Colonic mucosa (tissue), 4 donors: ENCODE measurements around the gene NF2. TPM values are rescaled to one million over a fixed set of nuclear protein-coding genes. Genes with fewer than 3 reads are reported as not detected.

Experiments
- DNase-seq: peaks from one replicate; pipeline ENCODE4 v3.0.0-alpha.2; 2020
- H3K27ac ChIP-seq: fragments of 200-600 bp; one replicate; pipeline ENCODE4 v1.8.0; 2021
- H3K27me3 ChIP-seq: fragments of 200-600 bp; one replicate; pipeline ENCODE4 v1.8.0; 2021
- H3K36me3 ChIP-seq: fragments of 200-600 bp; one replicate; pipeline ENCODE4 v1.8.0; 2021
- H3K4me1 ChIP-seq: fragments of 200-600 bp; one replicate; pipeline ENCODE4 v1.8.0; 2021; ENCODE audit warnings: mild to moderate bottlenecking
- H3K4me3 ChIP-seq: fragments of 200-600 bp; one replicate; pipeline ENCODE4 v1.8.0; 2021
- H3K9ac ChIP-seq, 2 donors: one replicate each; pipeline ENCODE4 v1.7.0; 2013; ENCODE audit warnings: control low read depth in 2 of 2, low read depth in 2 of 2, low read length in 2 of 2
- H3K9me3 ChIP-seq: fragments of 200-600 bp; one replicate; pipeline ENCODE4 v1.8.0; 2021
- CTCF ChIP-seq: fragments of 200-600 bp; IDR thresholded peaks from one replicate; pipeline ENCODE4 v1.8.0; 2022; ENCODE audit warnings: antibody characterized with exemption, mild to moderate bottlenecking
- intact Hi-C: fragments of 100-400 bp; cut with DNase I; formaldehyde crosslinking; loops from one replicate; pipeline ENCODE4 v1.14.1; 2022
- total RNA-seq, 2 donors: library from RNA; stranded (reverse); fragmentation: NEBNext Ultra II Directional in 1 of 2; extraction: Animal tissue kit (Norgen Biotek cat#: 25700) in 1 of 2; gene quantifications; one replicate each; pipeline ENCODE4 v1.2.1, GENCODE V29; 2021
- donor health status: healthy.
- donor health status: DM: no; HTN: no; CAD: no.
- donor health status: DM: no; HTN: no; CAD: no.

NF2 gene
- total RNA-seq, 2 donors from 2014 or later = 33.5 to 51.0 TPM

DNA sequence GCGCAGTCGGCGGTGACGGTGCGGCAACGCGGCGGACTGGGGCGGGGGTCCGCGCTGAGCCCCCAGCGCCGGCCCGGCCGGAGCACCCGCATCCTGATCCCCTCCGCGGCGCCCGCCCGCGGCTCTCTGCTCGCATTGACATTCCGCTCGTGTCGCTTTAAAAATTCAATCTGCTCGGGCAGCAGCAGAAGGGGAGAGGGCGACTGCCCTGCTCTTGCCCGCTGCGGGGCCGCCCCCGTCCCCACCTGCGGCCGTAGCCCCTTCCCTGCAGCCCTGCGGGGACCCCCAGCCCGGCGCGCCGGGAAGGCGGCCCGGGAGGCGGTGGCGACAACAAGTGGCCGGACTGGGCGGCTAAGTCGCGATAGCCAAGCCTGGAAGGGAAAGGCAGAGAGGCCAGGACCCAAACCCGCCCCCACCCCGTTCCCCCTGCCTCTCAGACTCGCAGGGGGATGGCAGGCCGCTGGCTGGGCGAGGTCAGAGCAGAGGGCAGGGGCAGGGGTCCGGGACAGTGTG lies 117.4 kb downstream of the NF2 start:
- no peak for TF ChIP-seq CTCF

GRCh38 chr22:29722151-29722550 lies 118.7 kb downstream of the NF2 start:
- H3K36me3 ChIP-seq = no peaks in the 10 kb centered on the region
- H3K4me1 ChIP-seq = no peaks in the 10 kb centered on the region
- intact Hi-C loops = no loop called here
- H3K27me3 ChIP-seq = peaks cover 28% of the 10 kb centered on the region
- no peak for TF ChIP-seq CTCF
- H3K4me3 ChIP-seq = no peak overlapping the region
- no peak overlapping the region for H3K27ac ChIP-seq
- no peak overlapping the region for H3K9ac ChIP-seq
- H3K9me3 ChIP-seq = no peaks in the 10 kb centered on the region
- DNase-seq = no peak

More for the DNA sequence above, 117.4 kb downstream of the NF2 start:
- Histone ChIP-seq H3K9ac (no peak overlapping the region), H3K4me3 (no peak overlapping the region), H3K36me3 (no peaks in the 10 kb centered on the region), H3K9me3 (no peaks in the 10 kb centered on the region), H3K4me1 (no peaks in the 10 kb centered on the region), H3K27me3 (peaks cover 28% of the 10 kb centered on the region), H3K27ac (no peak overlapping the region)
- DNase-seq = no peak
- intact Hi-C loops = no loop called here

DNA sequence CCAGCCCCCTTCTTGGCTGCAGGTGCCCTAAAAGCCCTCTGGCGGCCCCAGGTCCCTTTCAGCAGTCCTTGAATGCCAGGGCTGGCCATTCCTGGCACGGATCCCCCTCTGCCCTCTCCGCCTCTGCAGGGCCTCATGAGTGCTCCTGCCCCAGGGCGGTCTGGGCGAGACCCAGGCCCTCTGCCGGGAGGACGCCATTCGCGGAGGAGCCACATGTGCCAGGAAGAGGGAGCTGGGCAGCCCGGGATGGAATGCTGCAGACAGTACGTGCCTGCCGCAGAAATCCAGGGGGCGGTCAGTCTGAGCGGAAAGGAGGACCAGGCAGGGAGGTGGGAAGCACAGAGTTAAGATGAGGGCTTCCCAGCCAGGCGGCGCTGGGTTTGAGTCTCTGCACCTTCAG lies 119.2 kb downstream of the NF2 start:
- Histone ChIP-seq H3K9ac (no peak overlapping the region), H3K4me3 (no peak overlapping the region), H3K9me3 (no peaks in the 10 kb centered on the region), H3K4me1 (no peaks in the 10 kb centered on the region), H3K27me3 (peaks cover 28% of the 10 kb centered on the region), H3K36me3 (no peaks in the 10 kb centered on the region), H3K27ac (no peak overlapping the region)
- DNase-seq = no peak
- no peak for TF ChIP-seq CTCF
- intact Hi-C loops = no loop called here

GRCh38 chr22:29723766-29724165 lies 120.3 kb downstream of the NF2 start:
- no peak for TF ChIP-seq CTCF
- Histone ChIP-seq H3K4me1 (no peaks in the 10 kb centered on the region), H3K27ac (no peak overlapping the region), H3K27me3 (peaks cover 20% of the 10 kb centered on the region), H3K36me3 (no peaks in the 10 kb centered on the region), H3K9ac (no peak overlapping the region), H3K9me3 (no peaks in the 10 kb centered on the region), H3K4me3 (no peak overlapping the region)
- DNase-seq = no peak
- intact Hi-C loops = no loop called here

GRCh38 chr22:29724843-29725242 lies 121.4 kb downstream of the NF2 start:
- intact Hi-C loops = no loop called here
- H3K27ac ChIP-seq = no peak overlapping the region
- peaks cover 12% of the 10 kb centered on the region for H3K27me3 ChIP-seq
- DNase-seq = no peak
- TF ChIP-seq CTCF = no peak
- no peak overlapping the region for H3K9ac ChIP-seq
- no peaks in the 10 kb centered on the region for H3K4me1 ChIP-seq
- H3K4me3 ChIP-seq = no peak overlapping the region
- H3K9me3 ChIP-seq = no peaks in the 10 kb centered on the region
- H3K36me3 ChIP-seq = no peaks in the 10 kb centered on the region
